Ishikawa (cell line): ENCODE results near the gene AK5.

Experiments used
- CEBPB ChIP-seq: IDR thresholded peaks from 2 replicates; pipeline ENCODE4 v1.6.1; 2012
- CREB1 ChIP-seq: IDR thresholded peaks from 2 replicates; pipeline ENCODE4 v1.6.1; 2012; ENCODE audit warnings: low read depth
- EGR1 ChIP-seq: IDR thresholded peaks from 2 replicates; pipeline ENCODE4 v1.6.1; 2012
- EP300 ChIP-seq: IDR thresholded peaks from 2 replicates; pipeline ENCODE4 v1.6.1; 2012; ENCODE audit warnings: borderline replicate concordance
- FOXM1 ChIP-seq: IDR thresholded peaks from 2 replicates; pipeline ENCODE4 v1.6.1; 2012; ENCODE audit warnings: low read depth, borderline replicate concordance
- NFIC ChIP-seq: IDR thresholded peaks from 2 replicates; pipeline ENCODE4 v1.6.1; 2012
- RAD21 ChIP-seq: IDR thresholded peaks from 2 replicates; pipeline ENCODE4 v1.6.1; 2012; ENCODE audit warnings: low read depth
- REST ChIP-seq: IDR thresholded peaks from 2 replicates; pipeline ENCODE4 v1.6.1; 2012; ENCODE audit warnings: low read depth, mild to moderate bottlenecking
- TAF1 ChIP-seq: IDR thresholded peaks from 2 replicates; pipeline ENCODE4 v1.6.1; 2012; ENCODE audit warnings: low read depth, mild to moderate bottlenecking
- TCF12 ChIP-seq: IDR thresholded peaks from 2 replicates; pipeline ENCODE4 v1.6.1; 2012; ENCODE audit warnings: low read depth
- TEAD4 ChIP-seq: IDR thresholded peaks from 2 replicates; pipeline ENCODE4 v1.6.1; 2012
- YY1 ChIP-seq: IDR thresholded peaks from 2 replicates; pipeline ENCODE4 v1.6.1; 2012; ENCODE audit warnings: low read depth
- ZBTB7A ChIP-seq: IDR thresholded peaks from 2 replicates; pipeline ENCODE4 v1.6.1; 2012; ENCODE audit warnings: low read depth
- TF ChIP-seq, protein P1 (sequence below): IDR thresholded peaks from 2 replicates; pipeline ENCODE4 v1.6.1; 2012
- TF ChIP-seq, protein P2 (sequence below): IDR thresholded peaks from 2 replicates; pipeline ENCODE4 v1.6.1; 2012

Gene AK5

GRCh38 chr1:77281491-77282186 lies at the start of gene AK5:
Gene AK5, plus strand, starts transcription at chr1:77282019. Its CDS starts 295 bp downstream, at chr1:77282314.
- TF ChIP-seq TEAD4 (no peak), EP300 (no peak), TAF1 (no peak), NFIC (no peak), ZBTB7A (0 out of 2 replicates have a peak, but pooled peaks have one; percentile 17), EGR1 (0 out of 2 replicates have a peak, but pooled peaks have one; percentile 9), CEBPB (no peak), CREB1 (no peak)

DNA sequence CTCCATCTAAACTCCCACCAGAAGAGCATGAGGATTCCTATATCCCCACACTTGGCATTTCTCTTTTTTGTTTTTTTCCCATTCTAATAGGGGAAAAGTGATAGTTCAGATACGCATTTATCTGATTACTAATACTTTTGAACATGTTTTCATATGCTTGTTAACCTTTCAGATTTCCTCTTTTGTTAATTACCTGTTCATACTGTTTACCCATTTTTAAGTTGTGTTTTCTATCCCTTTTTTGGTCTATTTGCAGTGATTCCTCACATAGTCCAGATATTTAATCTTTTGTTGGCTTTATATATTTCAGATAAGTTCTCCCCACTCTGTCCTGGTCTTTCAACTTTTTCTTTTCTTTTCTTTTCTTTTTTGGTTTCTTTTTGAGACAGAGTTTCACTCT lies 49.0 kb upstream of the AK5 start:
- TF ChIP-seq TCF12, result no peak
- TF ChIP-seq ZBTB7A, result no peak
- TF ChIP-seq, protein P1, sequence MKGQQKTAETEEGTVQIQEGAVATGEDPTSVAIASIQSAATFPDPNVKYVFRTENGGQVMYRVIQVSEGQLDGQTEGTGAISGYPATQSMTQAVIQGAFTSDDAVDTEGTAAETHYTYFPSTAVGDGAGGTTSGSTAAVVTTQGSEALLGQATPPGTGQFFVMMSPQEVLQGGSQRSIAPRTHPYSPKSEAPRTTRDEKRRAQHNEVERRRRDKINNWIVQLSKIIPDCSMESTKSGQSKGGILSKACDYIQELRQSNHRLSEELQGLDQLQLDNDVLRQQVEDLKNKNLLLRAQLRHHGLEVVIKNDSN, result no peak
- no peak for TF ChIP-seq EP300
- no peak for TF ChIP-seq NFIC
- no peak for TF ChIP-seq TAF1
- TF ChIP-seq, protein P2, sequence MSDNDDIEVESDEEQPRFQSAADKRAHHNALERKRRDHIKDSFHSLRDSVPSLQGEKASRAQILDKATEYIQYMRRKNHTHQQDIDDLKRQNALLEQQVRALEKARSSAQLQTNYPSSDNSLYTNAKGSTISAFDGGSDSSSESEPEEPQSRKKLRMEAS, result no peak
- TF ChIP-seq EGR1, result no peak
- TF ChIP-seq FOXM1, result no peak
- TF ChIP-seq CREB1, result no peak
- TF ChIP-seq RAD21, result no peak
- TF ChIP-seq YY1, result no peak
- TF ChIP-seq REST, result no peak
- no peak for TF ChIP-seq TEAD4
- no peak for TF ChIP-seq CEBPB

DNA sequence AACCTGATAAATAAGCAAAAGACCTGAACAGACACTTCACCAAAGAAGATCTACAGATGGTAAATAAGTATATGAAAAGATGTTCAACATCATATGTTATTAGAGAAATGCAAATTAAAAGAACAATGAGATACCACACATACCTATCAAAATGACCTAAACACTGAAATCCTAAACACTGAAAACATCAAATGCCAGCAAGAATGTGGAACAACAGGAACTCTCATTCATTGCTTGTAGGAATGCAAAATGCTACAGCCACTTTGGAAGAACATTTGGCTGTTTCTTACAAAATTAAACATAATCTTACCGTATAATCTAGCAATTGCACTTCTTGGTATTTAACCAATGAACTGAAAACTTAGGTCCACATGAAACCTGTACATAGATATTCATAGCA lies 47.7 kb upstream of the AK5 start:
- TF ChIP-seq REST (no peak), CEBPB (no peak), TEAD4 (no peak), EGR1 (no peak), NFIC (no peak), TCF12 (no peak), TAF1 (no peak), CREB1 (no peak), ZBTB7A (no peak)
- TF ChIP-seq, protein P1, result no peak

GRCh38 chr1:77234943-77235342 lies 46.9 kb upstream of the AK5 start:
- TF ChIP-seq EP300 (no peak), TEAD4 (no peak), FOXM1 (no peak)
- TF ChIP-seq, protein P1, result no peak

GRCh38 chr1:77238462-77238861 lies 43.4 kb upstream of the AK5 start:
- TF ChIP-seq YY1, result no peak
- no peak for TF ChIP-seq TAF1
- TF ChIP-seq CREB1, result no peak
- TF ChIP-seq, protein P2, result no peak
- TF ChIP-seq, protein P1, result no peak
- TF ChIP-seq EP300, result no peak
- no peak for TF ChIP-seq RAD21
- no peak for TF ChIP-seq EGR1
- TF ChIP-seq TCF12, result no peak
- TF ChIP-seq CEBPB, result no peak
- TF ChIP-seq ZBTB7A, result no peak
- no peak for TF ChIP-seq TEAD4
- no peak for TF ChIP-seq FOXM1
- TF ChIP-seq NFIC, result no peak
- TF ChIP-seq REST, result no peak
